Upper lobe of left lung (tissue), 4 donors: Measurements from ENCODE around the gene SEC31A.
"Not testable (repeated sequence)": the region's sequence is repeated elsewhere in the genome, so short reads cannot be mapped to it uniquely, and the experiment has no call there.

Source experiments
- CTCF ChIP-seq, 6 experiments: fragments of 450-650 bp in 4 of 6; fragments of 200-600 bp in 2 of 6; sonication (generic) in 2 of 6; IDR thresholded peaks; one replicate each; pipeline ENCODE4 v1.5.1; 2016 to 2019; ENCODE audit warnings: antibody characterized with exemption in 6 of 6
- POLR2AphosphoS5 ChIP-seq, 2 donors: sonication (generic); formaldehyde crosslinking; IDR thresholded peaks; one replicate each; pipeline ENCODE4 v1.5.1; 2017; ENCODE audit warnings: antibody characterized with exemption in 2 of 2

- not testable (repeated sequence) for TF ChIP-seq CTCF, POLR2AphosphoS5 (IDR thresholded peaks at IDR 0.05)
Observed at GRCh38 chr4:82833060-82833459, 57.9 kb downstream of the SEC31A start.
